AG08395 (cell line): Measurements from ENCODE around the gene DNAH17.
A peak's percentile ranks its signal among the peaks of the same experiment; 100 is the strongest.

Source experiments
- DNase-seq: peaks from one replicate; pipeline ENCODE4 v3.0.0; 2012; ENCODE audit warnings: mixed read lengths, low spot score

Gene DNAH17

DNA sequence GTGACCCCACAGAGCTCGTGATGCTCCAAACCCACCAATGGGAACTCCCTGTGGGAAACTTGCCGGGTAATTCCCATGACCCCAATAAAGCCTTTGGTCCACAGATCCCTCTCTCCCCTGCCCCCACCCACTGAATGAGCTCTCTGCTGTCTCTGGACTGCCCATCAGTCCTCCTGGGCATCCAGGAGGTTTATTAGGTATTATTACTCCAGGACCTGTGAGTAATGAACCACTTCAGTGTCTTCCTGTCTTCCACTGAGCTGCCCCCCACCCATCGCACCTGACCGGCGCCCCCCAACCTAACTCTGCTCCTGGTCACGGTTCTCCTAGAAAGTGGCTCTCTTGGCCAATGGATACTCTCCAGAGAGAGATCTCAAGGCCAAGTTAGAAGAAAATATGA, 28.7 kb upstream of the DNAH17 start:
- no peak for DNase-seq

DNA sequence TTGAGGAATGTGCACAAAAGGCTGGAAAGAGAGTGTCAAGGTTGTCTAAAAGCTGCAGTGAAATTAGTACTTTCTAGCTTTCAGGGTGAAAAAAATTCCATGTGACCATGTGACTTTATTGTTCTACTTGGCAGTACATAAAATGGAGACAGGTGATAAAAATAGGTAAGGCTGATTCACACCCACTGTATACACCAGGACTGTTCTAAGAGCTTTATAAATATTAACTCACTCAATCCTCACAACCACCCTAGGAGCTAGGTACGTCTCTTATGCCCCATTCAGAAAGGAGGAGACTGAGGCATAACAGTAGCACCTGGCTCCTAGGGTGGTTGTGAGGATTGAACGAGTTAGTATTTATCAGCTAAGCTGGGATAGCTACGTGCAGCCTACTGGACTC, 28.2 kb upstream of the DNAH17 start:
- DNase-seq = no peak

DNA sequence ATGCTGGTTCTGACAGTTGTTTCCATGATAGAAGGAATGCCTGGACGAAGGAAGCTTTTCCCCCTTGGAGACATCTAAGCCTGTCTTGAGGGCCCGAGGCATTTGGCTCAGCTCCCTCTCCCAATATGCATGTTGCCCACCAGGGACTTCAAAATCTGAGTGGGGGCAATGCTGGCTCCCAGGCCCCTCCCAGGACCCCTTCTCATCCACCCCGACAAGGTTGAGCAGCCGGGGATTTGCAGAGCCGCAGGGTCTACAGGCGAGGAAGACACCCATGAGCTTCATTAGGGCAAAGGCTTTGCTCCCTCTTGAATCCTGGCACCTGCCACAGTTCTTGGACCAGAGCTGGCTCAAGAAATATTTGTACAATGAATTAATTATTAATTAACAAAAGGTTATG, 25.1 kb upstream of the DNAH17 start:
- DNase-seq = no peak

DNA sequence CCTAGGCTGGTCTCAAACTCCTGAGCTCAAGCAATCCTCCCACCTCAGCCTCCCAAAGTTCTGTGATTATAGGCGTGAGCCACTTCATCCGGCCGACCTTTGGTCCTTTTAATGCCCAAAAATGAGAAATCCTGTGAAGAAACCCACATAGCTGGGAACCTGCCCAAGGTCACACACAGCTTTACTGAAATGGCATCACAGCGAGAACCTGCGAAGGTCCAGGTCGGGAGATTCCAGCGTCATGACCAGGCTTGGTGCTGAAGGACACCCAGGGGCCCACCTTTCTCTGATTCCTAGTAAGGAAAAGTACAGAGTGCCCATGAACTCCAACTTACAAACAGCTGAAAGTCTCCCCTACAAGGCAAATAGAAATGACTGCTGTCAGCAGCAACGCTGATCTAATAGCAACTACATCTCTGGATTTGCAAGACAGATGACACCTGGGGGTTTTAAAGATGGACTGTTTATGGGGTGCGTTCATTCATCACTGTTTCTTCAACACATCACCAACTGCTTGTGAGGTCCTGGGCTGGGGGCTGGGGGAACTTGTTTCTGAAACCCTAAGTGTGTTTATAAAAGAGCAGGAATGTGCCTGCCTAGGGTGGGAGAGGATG, 24.5 kb upstream of the DNAH17 start:
- no peak for DNase-seq

DNA sequence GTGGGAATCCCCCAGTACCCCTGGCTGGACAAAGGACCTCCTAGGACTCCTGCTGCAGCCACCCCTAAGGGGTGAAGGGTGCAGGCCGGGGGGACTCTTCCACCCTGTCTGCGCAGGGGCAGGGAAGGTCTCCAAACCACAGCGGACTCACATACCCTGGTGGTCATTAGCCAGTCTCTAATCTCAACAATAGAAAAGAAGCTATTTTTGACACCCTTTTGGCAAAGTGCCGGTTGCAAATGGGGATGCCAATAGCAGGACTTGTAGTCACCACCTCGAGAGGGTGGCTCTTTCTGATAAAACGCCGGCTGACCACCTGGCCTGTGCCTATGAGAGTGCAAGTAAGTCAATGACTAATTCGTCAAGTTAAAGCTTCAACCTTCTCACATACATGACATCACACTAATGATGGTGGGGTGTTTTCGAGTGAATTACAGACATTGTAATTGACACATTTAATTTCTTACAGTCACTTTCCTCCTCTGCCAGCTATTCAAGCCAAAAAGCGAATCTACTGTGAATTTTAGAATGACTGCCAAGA, 23.1 kb upstream of the DNAH17 start:
- DNase-seq = no peak

DNA sequence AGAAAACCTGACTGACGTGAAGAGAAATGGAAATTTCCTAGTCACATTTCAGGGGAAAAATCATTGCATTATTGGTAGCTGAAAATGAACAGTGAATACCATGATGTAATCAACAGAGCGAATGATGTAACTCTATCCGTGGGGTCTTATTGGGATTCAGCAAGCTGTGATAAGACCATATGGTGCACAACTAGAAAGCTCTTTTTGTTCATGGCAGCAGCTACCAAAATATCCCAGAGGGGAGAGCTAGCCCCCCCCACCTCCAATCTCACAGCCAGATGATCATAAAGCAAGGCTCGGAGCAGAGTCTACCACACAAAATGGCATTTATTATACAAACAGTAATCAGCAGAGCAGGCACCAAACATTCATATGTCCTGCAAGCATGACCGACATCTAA, 22.2 kb upstream of the DNAH17 start:
- no peak for DNase-seq

DNA sequence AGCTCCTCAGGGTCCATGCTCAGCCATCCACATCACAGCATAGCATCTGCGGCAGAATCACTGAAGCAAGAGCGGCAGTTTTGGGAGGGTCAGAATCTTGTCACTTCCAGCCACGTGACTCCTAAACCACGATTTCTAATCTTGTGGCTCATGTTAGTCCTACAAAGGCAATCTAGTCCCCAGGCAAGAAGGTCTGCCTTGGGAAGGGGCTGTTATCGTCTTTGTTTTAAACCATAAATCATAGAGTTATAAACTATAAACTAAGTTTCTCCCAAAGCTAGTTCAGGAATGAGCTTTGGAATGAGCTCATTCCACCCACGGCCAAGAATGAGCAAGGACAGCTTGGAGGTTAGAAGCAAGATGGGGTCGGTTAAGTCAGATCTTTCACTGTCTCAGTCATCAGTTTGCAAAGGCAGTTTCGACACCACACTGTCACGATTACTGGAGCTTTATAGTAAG, 20.8 kb upstream of the DNAH17 start:
- DNase-seq = peak; percentile 41

DNA sequence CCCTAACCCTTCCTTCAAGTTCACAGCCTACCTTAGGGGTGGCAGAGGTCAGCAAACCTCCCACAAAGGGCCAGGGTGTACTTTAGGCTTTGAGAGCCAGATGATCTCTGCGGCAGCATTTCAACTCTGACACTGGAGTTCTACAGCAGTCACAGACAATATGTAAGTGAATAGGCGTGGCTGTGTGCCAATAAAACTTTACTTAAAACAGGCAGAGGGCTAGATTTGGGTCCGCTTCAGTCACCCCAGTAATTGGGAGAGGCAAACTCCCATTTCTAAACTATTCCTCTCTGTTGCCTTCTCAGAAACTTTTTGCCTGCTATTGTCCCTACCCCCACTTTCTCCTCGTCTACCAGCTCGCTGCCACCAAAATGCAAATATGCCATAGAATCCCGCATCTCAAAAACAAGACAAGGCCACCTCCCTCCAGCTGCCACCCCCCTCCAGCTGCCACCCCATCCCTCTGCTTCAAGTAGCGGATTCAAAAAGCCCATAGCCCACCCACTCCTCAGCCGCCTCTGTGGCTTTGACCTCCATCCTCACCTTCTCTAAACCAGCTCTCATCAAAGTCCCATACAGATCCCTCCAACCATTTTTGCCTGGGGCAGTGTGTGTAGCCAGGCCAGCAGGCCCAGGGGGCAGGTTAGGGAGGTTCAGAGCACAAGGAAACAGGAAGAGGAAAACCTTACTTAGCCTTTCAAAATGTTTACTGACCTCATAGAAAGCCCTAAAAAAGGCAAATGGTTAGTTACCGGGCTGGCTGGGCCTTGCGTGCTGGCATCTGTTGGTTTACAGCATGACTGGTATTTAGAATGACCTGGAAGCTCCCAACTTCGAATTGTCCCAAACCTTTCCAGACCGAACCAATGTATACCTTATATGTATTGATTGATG, 19.9 kb upstream of the DNAH17 start:
- no peak for DNase-seq

DNA sequence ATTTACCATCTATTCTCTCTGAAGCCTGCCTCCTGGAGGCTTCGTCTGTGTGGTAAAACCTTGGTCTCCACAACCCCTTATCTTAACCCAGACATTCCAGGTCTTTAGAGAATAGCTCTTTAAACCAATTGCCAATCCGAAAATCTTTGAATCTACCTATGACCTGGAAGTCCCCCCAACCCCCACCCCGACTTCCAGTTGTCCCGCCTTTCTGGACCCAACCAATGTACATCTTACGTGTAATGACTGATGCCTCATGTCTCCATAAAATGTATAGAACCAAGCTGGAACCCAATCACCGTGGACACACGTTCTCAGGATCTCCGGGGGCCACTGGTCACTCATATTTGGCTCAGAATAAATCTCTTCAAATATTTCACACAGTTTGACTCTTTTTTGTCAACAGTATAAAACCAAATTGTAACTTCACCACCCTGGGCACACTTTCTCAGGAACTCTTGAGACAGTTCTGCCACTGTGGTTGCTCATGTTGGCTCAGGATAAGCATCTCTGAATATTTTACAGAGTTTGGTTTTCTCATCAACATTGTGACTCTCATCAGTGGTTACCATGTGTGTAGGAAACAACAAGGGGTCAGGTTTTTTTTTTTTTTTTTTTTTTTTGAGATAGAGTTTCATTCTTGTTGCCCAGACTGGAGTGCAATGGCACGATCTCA, 18.1 kb upstream of the DNAH17 start:
- DNase-seq = no peak

DNA sequence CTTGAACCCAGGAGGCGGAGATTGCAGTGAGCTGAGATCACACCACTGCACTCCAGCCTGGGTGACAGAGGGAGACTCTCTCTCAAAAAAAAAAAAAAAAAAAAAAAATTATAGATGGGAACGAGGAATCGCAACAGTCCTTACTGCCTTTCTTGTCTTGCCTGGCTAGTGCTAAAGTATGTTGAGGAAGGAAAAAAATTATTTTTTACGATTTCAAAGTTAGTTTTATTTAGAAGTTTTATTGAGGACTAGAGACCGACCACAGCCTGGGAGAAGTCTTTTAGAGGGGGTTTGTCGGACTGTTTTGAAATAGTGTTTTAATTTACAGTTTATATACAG, 15.8 kb upstream of the DNAH17 start:
- no peak for DNase-seq

DNA sequence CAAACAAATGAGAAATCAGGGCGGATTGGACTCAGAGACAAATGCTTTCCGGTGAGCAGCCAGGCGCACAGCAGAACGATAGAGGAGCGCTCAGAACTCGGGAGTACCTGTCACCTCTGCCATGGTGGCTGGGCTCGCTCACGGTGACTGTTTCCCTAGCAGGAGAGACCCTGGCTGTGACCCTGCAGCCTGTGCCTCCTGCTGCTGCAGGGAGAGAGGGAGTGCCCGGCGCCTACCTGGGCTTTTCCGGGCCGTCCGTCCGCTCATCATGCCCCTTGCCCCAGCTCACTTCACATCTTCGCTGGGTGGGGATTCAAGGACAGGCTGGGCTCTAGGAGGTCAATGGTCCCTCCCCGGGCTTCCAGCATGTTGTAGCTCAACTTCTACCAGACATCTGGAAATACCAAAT, 14.1 kb upstream of the DNAH17 start:
- no peak for DNase-seq

DNA sequence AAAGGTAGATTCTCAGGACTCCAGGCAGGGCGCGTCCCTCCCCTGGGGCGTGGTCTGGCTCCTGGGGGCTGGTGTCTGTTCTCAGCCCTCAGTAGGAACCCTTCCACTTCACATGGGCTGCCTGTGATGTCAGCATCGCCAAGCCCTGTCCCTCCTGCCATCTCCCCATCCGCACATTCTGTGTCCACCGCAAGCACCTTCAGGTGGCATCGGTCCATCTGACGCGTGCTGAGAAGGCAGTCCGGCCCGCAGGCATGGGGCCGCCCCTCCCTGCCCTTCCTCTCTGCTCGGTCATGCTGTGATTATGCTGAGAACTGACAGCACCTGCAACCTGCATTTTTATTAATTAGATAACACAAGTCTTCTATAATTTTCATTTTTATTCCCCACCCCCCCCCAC, 12.7 kb upstream of the DNAH17 start:
- no peak for DNase-seq

DNA sequence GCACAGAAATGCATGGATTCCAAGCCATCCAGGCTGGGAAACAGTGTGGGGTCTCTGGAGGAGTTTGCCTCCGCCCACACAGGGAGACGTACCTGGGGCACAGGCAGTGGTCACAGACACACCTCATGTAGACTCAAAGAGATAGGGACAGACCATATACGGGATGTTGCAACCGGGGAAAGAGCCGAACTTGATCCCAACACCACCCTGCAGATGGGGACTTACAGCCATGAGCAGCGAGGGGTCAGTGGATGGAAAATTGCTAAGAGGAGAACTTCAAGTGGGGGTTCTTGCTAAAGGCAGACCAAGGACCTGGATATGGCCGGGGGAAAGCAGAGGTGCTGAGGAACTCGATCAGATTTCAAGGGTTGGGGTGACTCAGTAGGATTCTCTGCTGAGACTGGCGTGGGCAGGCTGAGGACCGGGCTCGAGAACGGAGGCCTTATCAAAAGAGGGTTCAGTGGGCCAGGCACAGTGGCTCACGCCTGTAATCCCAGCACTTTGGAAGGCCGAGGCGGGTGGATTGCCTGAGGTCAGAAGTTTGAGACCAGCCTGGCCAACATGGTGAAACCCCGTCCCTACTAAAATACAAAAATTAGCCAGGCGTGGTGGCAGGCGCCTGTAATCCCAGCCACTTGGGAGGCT, 12.0 kb upstream of the DNAH17 start:
- DNase-seq = no peak

DNA sequence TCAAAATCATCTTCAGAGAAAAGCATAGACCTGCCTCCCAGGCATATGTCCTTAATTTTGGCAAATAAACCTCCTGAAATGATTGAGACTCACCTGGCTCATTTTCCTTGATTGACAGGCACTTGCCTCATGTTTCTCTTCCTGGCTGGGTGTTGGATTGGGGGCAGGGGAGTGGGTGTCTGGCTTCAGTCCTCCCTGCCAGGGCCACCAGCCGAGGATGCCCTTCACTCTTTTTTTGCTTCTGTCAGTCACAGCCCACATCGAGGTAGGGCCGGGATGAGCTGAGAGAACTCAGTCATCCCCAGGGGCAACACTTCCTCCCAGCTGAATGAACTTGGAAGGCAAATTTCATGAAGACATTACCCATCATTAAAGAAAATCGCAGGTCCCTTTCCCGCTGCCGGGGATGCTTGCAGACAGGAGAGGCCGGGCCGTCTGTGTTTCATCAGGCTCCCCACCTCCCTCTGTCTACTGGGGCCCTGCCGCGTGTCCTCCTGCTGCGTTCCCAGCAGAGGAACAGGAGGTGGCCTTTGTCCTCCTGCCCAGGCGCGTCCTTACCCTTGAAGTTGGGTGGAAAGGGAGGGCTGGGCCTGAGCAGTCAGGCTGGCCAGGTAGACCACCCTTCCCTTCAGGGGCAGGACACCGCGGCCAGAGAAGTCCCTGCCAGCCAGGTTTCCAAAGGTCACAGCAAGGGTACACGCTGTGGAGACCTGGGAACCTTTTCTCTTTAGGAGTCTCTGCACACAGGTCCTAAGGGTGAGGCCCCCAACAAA, 11.2 kb upstream of the DNAH17 start:
- no peak for DNase-seq

DNA sequence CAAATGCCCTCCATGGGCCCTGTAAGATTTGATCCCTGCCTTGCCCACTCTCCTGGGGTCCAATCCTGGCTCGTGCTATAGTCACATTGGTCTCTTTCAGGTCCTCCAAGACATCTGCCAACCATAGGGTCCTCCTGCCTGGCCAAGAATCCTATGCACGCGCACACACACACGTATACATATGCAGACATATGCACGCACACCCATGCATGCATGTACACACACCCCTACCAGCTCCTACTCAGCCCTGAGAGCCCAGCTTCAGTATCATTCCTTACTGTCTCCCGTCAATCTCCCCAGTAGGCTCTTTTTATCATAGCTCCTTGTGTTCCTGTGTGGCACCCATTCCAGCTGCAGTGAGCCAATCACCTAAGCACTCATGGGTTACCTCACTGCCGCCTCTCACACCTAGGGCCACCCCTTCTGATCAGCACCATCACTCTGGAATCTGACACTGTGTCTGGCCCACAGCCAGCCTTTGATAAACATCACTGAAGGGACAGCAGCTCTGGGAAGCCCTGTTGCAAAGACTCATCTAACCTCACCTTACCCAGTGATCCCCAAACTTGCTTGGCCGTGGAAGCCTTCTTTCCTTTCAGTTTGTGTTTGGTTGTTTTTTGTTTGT, 7.9 kb upstream of the DNAH17 start:
- DNase-seq = no peak

DNA sequence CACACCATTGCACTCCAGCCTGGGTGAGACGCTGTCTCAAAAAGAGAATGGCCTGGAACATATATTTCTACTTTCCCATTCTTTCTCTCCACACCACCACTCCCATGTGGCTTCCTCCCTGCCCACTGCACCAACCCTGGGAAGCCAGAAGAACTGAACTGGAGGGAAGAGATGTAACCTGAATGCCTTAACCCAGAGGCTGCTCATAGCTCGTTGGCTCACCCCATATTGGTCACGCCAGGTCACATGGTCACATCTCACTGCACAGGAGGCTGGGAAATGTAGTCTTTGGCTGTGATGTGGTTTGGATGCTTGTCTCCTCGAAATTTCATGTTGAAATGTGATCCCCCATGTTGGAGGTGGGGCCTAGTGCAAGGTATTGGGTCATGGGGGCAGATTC, 5.9 kb upstream of the DNAH17 start:
- DNase-seq = peak; percentile 29

DNA sequence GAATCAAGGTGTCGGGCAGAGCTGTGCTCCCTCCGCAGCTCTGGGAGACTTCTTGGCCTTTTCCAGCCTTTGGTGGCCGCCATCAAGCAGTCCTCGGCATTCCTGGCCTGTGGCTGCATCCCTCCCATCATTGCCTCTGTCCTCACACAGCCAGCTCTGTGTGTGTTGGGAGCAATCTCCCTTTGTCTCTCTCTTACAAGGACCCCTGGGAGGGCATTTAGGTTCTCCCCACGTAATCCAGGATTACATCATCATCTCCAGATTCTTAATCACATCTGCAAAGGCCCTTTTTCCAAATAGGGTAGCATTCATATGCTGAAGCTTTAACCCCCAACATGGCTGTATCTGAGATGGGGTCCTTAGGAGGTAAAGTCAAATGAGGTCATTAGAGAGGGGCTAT, 4.1 kb upstream of the DNAH17 start:
- DNase-seq = no peak

DNA sequence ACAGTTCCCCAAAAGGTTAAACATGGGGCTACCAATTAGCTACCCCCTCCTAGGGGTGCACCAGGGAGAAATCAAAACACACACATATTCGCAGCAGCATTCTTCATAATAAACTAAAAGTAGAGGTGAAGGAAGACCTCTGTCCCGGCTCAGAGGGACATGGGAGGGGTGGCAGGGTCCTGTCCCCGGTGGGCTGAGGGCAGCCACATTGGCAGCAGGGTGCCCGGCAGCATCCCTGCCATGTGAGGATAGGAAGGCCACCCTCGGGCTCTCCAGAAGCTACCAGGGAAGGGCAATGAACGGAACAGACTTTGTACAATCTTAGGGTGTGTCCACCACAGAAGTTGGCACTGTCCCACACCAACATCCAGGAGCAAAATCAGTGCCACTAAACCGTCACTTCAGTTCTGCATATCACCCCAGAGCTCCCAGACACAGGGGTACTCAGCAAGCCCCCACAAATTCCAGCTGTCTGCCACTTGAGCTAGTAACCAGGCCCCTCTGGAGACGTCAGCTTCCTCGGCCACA, 3.1 kb upstream of the DNAH17 start:
- DNase-seq = no peak

DNA sequence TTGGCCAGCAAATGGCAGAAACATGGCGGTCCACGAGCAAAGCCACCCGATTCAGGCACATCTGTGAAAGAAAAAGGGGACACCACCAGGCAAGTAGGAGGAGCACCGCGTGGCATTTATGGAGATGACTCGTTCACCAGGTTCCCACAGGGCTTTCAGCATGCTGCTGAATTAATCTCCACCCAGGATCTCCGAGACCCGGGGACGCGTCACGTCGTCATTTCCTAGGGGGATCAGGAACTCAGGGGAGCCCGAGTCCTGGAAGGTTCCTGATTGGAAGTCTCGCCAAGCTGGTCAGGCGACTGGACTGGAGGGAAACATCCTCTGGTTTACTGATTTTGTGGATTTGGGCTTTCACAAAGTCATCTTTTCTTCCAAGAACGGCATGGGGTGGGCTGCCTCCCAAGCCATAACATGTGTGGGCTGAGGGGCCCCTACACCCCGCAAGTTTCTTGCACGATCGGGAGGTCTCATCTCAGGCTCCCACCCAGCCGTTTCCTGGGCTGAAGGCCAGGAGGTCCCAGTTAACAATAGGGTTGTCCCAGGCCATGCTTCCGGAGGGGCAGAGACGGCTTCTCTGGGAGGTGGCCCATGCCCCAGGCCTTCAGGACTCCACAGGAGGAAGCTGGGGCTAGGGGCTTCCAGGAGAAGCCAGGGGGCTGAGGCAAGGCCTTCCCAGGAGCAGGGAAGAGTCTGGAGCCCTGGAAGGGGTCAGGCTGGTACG, 645 bp downstream of the DNAH17 start:
- DNase-seq = no peak

DNA sequence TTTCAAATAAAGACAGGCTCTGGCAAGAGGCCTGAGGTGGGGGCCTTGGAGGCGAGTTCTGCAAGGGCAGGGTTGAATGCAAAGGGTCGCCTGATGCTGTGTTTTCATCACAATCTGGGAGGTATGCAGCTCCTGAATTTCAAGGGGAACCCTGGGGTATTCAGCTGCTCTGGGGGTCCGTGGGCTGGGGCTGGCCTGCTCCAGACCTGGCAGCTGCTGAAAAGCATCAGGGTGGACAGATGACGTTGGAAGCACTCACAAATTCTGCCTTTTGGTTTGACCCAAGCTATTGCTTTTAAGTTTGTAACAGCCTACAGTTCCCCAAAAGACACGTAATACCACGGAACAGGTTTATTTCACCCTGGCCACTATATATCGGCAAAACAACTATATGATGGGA, 1.3 kb downstream of the DNAH17 start:
- no peak for DNase-seq
